ENCODE data around the gene KCTD4. TPM values are rescaled to one million over a fixed set of nuclear protein-coding genes. Genes with fewer than 3 reads are reported as not detected.
A peak's percentile ranks its signal among the peaks of the same experiment; 100 is the strongest.

Gene KCTD4
- total RNA-seq, 3 donors from 2014 or later, result 0.14 to 2.5 (median 1.2) TPM

DNA sequence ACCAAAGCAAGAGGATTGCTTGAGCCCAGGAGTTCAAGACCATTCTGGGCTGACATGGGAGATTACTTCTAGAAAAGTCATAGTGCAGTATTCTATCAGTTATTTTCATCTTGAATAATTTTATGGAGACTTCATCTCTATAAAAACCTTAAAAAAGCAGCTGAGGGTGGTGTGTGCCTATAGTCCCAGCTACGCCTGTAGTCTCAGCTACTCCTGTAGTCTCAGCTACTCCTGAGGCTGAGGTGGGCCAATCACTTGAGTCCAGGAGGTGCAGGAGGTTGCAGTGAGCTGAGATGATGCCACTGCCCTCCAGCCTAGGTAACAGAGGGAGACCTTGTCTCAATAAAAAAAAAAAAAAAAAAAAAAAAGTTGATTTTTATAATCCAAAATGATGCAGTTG is 22.1 kb upstream of the KCTD4 start:
- no peak for TF ChIP-seq CTCF (IDR thresholded peaks at IDR 0.05)

DNA sequence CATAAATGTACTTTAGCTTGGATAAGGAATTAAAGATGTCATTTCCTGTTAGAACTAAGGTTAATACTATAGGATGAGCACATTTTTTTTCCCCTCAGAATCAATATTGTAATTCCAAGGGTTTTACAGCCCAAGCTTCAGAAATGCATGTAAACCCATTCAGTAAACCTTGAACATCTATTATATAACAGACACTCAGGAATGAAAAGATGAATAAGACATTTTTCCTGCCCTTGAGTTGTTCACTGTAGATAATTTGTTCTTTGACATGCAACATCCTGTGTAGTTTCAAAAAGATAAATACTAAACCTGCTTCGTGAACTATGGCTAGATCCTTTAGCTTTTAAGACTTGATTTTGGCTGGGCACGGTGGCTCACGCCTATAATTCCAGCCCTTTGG is 21.7 kb upstream of the KCTD4 start:
- Histone ChIP-seq H3K4me3 (no peak overlapping the region), H3K4me1 (ENCODE audit: low read depth) (peaks cover 3% of the 10 kb centered on the region), H3K9me3 (no peaks in the 10 kb centered on the region), H3K36me3 (ENCODE audit: low read depth) (no peaks in the 10 kb centered on the region)
- intact Hi-C loops (cut with DNase I, micrococcal nuclease), result no loop called here
- TF ChIP-seq CTCF (IDR thresholded peaks at IDR 0.05), result no peak
- no peak for ATAC-seq
- DNase-seq, result no peak

More for the DNA sequence above, 22.1 kb upstream of the KCTD4 start:
- Histone ChIP-seq H3K36me3 (ENCODE audit: low read depth) (no peaks in the 10 kb centered on the region), H3K4me3 (no peak overlapping the region), H3K9me3 (no peaks in the 10 kb centered on the region), H3K4me1 (ENCODE audit: low read depth) (peaks cover 3% of the 10 kb centered on the region)
- DNase-seq, result no peak
- intact Hi-C loops (cut with DNase I, micrococcal nuclease), result no loop called here
- ATAC-seq, result no peak

DNA sequence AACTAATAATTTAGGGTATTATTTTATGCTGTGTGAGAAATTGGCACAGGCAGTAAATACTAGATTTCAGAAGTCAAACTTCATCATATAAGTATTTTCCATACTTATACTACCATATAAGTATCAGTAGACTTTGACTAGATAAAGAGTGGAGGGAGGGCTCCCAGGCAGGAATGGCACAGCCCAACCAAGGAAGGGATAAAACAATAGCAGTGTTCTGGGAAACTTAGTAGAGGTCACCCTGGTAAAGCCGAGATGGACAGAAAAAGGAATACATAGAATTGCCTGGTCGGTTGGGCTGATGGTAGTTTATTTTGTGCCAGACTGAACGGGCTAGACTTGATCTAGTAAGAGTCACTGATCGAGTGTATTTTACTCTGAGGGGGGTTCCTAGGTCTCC is 19.6 kb upstream of the KCTD4 start:
- no peak for TF ChIP-seq CTCF (IDR thresholded peaks at IDR 0.05)
- peaks cover 3% of the 10 kb centered on the region for H3K4me1 ChIP-seq (ENCODE audit: low read depth)
- no peaks in the 10 kb centered on the region for H3K36me3 ChIP-seq (ENCODE audit: low read depth)
- no peaks in the 10 kb centered on the region for H3K9me3 ChIP-seq
- ATAC-seq, result no peak
- H3K4me3 ChIP-seq, result no peak overlapping the region
- DNase-seq, result no peak
- intact Hi-C loops (cut with DNase I, micrococcal nuclease), result no loop called here

DNA sequence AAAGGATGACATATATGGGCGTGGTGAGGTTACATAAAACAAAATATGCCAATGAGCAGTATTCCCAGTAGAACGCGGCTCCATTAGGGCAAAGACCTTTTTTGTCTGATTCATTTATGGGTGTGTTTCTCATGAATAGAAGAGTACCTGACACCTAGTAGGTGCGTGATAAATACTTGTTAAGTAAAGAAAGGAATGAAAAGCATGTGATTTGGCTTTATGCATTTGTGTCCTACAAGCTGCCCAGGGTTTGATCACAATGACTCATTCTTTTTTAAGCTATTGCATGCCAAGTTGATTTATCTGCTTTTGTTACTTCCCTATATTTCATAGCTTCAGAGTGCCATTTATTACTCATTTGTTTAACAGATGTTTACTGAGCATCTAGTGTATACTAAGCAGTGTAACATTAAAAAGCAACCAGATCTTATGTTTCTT is 19.1 kb upstream of the KCTD4 start:
- intact Hi-C loops (cut with DNase I, micrococcal nuclease), result no loop called here
- Histone ChIP-seq H3K36me3 (ENCODE audit: low read depth) (no peaks in the 10 kb centered on the region), H3K9me3 (no peaks in the 10 kb centered on the region), H3K4me1 (ENCODE audit: low read depth) (peaks cover 3% of the 10 kb centered on the region), H3K4me3 (no peak overlapping the region)
- no peak for TF ChIP-seq CTCF (IDR thresholded peaks at IDR 0.05)
- peak; percentile 89 for ATAC-seq
- no peak for DNase-seq

- Histone ChIP-seq H3K9me3 (no peaks in the 10 kb centered on the region), H3K4me3 (no peak overlapping the region), H3K4me1 (ENCODE audit: low read depth) (peaks cover 3% of the 10 kb centered on the region), H3K36me3 (ENCODE audit: low read depth) (no peaks in the 10 kb centered on the region)
- TF ChIP-seq CTCF (IDR thresholded peaks at IDR 0.05), result no peak
- intact Hi-C loops (cut with DNase I, micrococcal nuclease), result no loop called here
- ATAC-seq, result peak; percentile 83
- DNase-seq, result no peak
These were observed 18.5 kb upstream of the KCTD4 start for GRCh38 chr13:45219123-45219891.
